ENCODE results near the gene SPATS2L.

The SPATS2L gene

DNA sequence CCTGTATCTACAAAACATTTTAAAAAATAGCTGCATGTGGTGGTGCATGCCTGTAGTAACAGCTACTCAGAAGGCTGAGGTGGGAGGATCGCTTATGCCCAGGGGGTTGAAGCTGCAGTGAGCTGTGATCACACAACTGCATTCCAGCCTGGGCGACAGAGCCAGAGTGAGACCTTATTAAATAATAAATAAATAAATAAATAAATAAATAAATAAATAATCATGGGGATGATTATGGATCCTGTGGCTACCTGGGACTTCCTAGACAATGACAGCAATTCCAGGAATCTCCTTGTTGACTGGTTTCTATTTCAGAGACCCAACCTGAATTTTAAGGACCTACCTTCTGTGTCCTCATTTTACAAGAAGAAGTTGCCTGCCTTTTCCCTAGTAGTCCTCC is 111.9 kb downstream of the SPATS2L start:
- DNase-seq = no peak

DNA sequence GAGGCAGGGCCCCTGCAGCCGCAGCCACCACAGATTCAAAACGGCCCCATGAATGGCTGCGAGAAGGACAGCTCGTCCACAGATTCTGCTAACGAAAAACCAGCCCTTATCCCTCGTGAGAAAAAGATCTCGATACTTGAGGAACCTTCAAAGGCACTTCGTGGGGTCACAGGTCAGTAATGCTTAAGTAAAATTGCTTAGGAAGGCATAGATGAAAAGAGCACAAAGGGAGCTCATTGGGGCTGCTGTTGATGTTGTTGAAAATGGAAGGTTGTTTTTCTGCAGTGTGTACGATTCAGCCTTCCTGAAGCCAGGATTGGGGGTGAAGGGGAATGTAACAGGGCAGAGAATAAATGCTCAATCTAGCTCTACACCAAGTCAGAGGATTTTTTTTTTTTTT is 112.8 kb downstream of the SPATS2L start:
- no peak for DNase-seq

DNA sequence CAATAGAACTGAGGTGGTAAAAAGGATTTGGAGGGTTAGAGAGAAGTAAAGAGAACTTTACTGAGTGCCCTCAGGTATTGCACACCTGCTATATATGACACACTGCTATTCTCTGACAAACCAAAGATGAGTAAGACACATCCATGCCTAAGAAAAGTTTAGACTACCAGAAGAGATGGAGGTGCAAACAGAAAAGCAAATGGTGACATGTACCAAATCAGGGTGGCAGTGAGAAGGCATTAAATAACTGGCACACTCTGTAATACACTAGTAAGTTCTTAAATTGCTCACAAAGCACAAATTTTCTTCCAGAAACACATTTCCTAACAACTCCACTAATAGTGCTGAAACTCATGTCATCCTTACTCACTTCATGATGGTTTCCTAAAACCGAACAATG is 114.8 kb downstream of the SPATS2L start:
- DNase-seq = no peak

DNA sequence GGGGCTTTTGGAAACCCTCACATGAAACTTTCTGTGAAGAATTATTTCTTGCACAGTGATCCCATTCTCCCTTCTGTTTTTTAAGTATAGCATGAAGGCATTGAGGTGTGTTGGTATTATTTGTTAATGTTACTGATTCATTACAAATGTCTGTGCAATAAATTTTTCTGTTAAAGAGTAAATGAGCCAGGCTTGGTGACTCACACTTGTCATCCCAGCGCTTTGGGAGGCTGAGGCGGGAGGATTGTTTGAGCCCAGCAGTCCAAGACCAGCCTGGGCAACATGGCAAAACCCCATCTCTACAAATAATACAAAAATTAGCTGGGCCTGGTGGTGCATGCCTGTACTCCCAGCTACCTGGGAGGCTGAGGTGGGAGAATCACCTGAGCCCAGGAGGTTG is 115.6 kb downstream of the SPATS2L start:
- no peak for DNase-seq

DNA sequence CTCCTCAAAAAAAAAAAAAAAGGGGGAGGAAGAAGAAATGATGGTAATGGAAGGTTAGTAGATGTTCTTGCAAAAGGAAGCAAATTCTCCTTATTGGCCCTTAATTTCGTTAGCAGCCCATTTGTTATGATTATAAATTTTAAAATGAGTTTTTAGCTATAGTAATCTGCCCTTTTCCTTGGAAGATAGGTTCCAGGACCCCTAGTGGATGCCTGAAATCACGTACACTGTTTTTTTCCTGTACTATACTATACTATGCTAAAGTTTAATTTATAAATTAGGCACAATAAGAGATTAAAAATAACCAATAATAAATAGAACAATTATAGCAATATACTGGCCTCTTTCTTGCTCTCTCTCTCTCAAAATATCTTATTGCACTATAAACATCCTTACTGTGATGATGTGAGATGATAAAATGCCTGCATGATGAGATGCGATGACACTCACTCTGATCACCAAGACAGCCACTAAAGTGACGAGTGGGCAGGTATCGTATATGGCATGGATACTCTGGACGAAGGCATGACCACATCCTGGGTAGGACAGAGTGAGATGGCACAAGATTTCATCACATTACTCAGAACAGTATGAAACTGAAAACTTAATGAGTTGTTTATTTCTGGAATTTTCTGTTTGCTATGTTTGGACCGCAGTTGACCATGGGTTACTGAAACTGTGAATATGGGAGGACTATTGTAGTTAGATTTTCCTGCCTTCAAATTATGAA is 116.2 kb downstream of the SPATS2L start:
- no peak for DNase-seq

DNA sequence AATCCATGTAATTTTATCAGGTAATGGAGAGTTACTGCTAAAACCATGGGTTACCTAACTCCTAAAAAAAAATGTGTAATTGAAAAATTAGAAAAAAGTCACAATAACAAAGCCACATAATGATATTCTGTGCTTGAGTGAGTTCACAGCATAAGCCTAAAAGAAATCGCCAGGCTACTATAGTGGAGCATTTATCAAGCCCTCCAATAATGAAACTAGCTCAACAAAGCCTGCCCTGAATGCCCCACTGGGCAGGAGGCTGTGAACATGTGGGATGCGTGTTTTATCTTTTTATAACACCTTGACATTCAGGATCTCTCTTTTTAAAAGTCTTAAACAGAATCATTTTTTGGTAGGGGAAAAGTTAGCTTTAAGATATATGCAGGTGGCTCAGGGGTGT is 117.0 kb downstream of the SPATS2L start:
- DNase-seq = no peak

DNA sequence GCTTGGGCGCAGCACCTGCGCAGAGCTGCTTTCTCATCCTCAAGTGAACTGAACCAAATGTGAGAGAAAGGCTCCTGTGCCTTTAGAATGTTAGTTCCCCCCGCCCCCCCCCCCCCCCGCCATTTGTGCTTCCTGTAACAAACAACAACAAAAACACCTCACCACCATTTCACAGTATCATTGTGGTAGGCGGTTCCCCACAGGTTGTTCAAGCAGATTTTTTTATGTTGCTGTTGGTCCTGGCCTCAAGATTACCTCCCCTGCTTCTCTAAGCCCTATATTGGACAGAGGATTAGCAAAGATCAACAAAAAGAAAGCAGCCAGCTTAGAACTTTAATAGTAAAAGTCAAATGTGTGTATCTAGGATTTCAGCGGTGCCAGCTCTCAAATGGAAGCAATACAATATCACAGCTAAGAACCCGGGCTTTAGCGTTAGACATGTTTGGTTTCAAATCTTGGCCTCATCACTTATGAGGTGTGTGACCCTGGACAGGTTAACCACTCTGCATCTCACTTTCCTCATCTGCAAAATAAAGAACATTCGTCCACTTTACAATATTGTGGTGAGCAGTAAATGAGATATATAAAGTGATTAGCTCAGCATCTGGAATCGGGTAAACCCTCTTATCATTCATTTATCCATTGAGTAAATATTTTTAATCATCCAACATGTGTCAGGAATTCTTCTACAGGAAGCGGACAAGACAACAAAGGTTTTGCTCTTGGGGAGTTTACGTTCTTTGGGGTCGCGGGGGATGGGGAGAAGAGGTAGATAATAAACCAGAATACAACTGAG is 118.7 kb downstream of the SPATS2L start:
- no peak for DNase-seq

DNA sequence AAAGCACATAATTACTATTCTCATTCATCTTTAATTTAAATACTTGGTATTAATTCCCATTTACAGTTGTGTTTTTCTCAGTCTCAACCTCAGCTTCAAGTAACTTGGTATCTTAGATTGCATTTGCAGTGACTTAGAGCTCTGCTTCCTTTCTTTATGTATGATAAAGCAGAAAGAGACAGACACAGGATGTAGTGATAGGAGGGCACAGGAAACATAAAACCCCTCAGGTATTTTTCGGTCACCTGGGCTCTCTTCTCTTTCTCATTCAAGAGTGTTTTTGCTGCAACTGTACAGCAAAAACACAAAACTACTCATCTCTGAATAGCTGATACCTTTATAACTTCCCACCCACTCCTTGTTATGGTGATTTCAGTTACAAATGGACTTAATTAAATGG is 120.3 kb downstream of the SPATS2L start:
- DNase-seq = no peak

DNA sequence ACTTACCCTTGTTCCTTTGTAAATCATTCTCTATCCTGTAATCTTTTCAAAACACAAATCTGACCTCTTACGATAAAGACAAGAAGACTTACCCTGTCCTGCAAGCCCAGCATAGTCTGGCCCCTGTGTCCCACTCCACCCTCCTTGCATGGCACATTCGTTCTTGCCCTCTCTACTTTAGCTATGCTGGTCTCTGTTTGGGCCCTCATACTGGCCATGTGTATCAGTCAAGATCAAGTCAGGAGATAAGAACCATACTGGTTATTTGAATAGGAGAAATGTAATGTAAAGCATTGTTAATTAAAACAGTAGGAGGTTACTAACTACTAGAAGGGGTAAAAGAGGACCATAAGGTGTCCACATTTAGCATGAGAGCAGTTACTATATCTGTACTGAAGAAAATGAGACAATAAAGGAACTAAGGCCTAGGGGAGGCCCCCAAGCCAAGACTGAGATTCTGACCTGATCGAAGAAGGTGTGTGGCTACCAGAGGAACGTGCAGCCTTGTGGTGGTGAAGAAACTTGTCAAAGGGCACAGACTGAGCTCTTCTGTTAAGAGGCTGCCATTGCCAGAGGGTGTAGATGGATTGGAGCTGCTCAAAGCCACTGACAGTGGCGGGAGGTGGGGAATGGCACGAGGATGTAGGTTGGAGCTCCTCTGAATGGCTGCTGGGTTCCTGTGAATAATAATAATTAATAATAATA is 122.6 kb downstream of the SPATS2L start:
- DNase-seq = no peak

DNA sequence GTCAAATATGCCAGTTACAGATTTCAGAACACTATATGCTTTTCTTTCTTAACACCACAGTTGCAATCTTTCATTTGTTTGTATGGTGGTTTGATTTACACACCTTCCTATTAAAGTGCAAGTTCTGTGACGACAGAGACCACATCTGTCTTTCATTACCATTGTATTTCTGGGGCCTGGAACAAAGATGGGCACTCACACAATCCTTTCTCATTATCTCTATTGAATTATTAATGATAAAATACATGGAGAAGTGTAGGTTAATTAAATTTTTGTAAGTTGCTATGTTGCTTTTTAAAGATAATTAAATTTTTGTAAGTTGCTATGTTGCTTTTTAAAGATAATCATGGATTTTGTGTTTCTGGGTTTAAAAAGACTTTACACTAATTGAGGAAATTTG is 123.5 kb downstream of the SPATS2L start:
- no peak for DNase-seq

DNA sequence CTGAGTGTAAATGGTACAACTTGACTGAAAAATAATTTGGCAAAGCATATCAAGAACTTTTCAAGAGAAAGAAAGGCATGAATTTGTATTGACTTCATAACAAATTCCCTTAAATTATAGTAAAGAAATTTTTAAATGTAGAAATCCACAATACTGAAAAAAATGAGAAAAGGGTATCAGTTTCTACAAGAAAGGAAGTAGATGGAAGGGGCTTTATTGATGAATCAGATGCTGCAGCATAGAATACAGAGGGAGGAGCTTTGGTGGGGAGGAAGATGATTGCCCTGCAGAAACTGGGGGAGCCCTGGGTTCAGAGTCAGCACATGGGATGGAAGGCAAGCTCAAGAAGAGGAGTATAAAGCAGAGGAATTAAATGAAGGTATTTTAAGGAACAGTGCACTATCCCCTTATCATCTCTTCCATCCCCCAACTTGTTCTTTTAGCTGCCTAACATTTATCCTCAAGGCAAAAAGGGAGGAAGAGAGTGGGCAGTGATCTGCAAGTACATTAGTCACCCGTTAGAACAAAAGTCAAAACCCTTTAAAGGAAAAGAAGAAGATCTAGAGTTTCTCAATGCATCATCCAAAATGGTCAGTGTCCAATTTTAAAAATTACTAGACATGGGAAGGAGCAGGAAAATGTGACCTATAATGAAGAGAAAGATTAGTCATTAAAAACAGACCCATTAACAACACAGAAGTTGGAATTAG is 125.7 kb downstream of the SPATS2L start:
- no peak for DNase-seq

DNA sequence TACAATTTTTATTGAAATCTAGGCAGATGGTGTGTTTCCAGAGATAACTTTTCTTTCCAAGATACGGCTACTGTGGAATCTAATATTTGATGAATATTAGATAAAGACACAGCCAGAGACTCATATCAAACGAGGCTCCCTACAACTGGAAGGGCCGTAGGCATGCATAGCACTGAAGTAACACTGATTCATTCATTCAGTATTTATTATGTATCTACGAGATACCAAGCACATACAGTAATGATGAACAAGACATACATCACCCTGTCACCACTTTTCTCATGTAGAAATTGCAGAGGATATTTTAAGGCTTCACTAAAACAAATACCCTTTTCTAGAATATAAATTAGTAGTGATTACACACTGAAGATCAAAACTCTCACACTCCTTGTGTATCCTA is 128.9 kb downstream of the SPATS2L start:
- no peak for DNase-seq

DNA sequence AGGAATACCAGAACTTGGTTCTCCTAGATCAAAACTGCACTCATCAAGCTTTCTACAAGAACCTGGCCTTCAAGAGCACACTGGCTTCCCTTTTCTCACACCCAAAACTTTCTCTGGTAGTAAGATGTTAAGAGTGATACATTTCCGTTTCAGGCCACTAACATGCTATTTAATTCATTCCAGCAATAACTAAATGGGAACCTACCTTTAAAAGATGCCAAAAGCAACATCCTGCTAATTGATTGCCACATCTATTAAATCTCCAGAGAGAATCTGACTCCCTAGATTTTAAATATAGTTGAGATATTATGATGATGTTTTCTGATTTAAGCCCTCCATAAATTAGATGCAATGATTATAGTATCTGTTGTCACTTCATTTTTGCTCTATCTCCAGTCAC is 131.8 kb downstream of the SPATS2L start:
- no peak for DNase-seq

DNA sequence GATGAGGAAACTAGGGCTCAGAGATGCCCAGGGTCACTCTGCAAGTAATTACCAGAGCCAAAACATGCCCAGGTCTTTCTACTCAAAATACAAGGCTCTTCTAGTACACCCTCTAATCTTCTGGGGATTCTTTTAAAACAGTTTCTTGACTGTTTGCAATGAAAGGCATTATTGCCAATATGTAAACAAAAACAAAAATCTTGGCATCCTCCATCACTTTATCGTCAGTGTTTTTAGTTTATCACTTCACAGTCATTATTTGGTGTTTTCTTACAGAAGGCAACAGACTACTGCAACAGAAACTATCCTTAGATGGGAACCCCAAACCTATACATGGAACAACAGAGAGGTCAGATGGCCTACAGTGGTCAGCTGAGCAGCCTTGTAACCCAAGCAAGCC is 132.4 kb downstream of the SPATS2L start:
- DNase-seq = no peak

DNA sequence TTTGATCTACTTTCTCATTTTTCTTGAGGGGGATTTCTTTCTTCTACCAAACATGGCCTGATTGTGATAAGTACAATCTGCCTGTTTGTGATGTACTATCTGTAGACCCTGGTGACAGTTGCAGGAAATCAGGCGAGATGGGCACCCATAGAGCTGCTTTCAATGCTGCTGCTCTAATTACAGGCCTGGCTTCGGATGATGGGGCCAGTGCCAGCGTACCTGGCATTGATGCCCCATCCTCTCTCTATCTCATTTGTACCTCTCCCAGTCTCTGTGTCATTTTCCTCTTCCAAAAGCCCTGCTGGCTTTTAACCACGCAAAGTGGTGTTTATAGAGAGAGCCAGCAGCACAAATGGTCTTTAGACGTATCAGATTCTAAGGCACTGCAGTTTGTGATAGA is 133.5 kb downstream of the SPATS2L start:
- DNase-seq = no peak

DNA sequence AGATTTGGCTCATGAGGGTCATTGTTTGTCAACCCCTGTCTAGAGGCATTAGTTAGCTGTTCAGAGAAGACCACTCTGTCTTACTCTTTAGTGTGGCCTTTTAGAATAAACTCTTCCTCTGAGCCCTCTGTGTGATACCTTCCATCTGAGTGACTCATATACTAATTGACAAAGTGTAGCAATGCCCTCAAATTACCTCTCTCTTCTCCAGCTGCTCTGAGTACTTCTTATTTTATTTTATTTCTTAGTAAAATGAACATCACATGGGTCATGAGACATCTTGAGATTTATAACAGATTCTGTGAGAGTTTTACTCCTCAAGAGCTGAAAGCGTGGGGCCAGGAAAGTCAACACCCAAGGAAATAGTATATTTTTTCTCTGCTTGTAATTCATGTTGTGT is 136.0 kb downstream of the SPATS2L start:
- no peak for DNase-seq

DNA sequence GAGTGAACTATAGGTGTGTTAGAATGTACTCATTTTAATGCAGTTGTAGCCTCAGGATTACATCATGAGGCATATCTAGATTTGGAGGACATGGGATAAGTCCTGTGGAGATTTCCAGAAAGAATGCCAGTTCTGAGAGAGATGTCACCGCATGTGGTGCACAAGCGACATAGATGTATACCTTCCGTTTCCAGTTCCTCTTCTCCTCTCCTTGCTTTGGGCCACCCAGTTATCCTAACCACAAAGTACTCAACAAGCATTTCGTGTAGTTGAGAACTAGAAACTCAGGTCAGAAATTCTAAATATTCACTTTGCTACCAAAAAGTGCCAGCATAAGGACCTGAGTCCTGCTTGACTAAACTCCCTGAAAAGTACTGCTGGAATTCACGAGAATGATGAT is 136.9 kb downstream of the SPATS2L start:
- no peak for DNase-seq

DNA sequence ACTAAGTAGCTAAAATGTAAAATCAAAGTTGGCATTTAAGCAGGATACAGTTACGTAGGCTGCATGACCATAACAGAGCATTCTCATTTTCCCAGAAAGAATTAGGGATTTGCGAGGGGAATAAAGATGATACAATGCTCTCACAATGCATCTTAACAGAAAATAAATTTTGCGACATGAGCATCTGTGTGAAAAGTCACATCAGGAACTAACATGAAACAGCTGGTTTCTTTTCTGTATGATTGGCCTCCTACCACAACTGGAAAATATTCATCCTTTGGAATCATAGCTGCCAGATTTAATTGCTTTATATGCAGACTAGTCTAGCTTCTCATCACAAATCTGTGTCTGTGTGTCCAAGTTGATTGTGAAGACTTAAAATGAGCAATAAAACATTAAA is 137.4 kb downstream of the SPATS2L start:
- DNase-seq = no peak

DNA sequence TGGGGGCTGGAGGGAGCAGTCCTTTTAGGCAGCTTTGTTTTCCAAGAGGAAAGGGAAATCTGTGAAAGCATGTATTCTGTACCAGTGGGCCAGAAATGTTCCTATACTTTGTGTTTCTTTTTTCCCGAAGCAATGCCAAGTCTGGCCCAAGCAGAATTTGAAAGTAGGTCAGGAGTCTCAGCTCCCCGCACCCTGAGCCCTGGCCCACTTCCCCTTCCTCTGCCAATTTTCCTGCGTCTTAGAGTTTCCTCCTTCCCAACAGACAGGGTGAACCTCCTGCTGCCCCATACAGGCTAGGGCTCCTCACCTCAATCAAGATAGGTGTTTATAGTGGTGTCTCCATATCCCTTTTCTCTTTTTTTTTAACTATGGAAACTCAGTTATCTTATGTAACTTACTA is 138.0 kb downstream of the SPATS2L start:
- DNase-seq = no peak

DNA sequence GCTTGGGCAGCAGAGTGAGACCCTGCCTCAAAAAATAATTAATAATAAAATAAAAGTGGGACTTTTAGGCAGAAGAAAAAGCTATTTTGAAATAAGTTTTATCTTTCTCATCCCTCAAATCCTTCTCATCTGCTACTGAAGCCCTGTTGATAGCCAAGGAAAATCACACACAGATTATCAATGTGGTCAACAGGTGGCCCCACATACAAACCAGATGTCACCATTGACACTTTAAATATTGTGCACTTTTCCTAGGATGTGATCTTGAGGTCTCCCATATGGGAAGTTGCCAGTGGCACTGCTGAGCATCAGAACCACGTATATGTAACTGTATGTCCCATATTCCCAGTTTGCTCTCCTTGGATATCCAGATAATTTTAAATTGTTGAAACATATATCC is 138.8 kb downstream of the SPATS2L start:
- DNase-seq = no peak

DNA sequence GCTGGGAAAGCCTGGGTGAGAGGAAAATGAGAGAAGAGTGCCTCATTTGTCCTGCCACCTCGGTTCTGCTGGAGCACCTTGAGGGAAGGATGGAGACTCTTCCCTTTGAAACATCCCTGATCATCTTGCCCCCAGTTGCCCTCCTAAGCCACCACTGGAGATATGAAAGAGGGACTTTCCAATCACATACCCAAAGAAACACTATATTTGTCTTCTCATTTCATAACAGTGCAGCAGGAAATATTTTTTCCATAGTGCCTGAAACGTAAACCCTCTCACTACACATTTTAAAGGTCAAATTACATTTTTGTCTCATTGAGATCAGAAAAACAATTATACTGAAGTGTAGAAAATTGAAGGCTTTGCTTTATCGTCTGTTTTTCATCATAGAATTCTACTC is 140.1 kb downstream of the SPATS2L start:
- no peak for DNase-seq

DNA sequence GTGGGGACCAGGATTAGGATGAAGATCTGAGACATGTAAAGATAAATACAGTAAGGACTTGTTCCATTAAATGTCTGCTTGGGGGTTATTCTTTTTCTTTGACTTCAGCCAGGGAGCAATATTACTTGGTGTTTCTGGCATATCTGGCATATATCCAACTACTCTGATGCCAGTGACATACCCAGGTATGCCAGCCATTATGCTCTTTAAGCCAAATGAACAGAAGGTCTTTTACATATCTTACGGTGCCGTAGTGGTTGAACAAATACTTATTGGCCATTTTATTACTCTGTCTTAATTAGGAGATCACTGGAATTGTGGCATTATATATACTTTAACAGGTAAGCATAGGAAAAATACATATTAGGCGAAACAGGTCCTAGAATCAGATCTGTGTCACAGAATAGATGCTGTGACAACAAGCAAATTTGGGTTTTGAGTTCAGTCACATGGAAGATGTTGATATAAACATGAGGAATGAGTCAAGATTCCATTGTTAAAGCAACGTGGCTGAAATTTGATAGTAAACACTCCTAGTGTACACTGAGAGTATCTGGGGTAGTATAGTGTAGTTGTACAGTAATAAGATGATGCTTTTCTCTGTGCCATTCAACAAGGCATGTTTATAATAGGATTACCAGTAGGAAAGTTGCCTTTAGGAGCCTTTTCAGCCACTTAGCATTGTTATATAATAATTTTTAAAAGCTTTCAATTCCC is 140.8 kb downstream of the SPATS2L start:
- no peak for DNase-seq

DNA sequence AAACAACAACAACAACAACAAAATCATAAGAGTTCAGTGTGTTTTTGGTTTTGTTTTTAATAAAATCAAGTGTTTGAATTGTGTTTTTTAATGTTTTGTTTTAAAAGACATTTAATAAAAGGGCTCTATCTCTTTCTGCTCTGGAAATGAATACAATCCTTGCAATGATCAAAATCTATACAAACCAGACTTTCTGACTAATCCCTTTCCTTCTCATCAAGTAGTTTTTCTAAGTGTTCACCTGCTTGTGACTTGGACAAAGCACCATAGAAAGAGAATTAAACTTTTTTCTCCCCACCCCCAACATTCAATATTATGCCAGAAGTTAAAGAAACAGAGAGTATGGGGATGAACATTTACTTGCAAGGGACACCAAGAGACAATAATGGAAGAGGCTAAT is 142.0 kb downstream of the SPATS2L start:
- DNase-seq = no peak
